IMR-90 (cell line): Measurements from ENCODE around the gene MRGPRD. TPM values are rescaled to one million over a fixed set of nuclear protein-coding genes. Genes with fewer than 3 reads are reported as not detected.

Source experiments
- polyA plus RNA-seq, 3 experiments: library from polyadenylated mRNA; depleted of rRNA; stranded (reverse); fragments of >200 nt; gene quantifications; 2 replicates each; pipeline ENCODE4 v1.2.3, GENCODE V29; 2012; ENCODE audit warnings: low replicate concordance in 1 of 3
- total RNA-seq: library from RNA; depleted of rRNA; stranded (reverse); fragments of >200 nt; gene quantifications from 2 replicates; pipeline ENCODE4 v1.2.3, GENCODE V29; 2012; rRNA removed

MRGPRD gene
- total and polyA plus RNA-seq, 2 of the 4 experiments (the other 2 are of a cell fraction) = not detected

Other genes starting within 250 kb of the MRGPRD start
- gene TESMIN, start 229.5 kb downstream of the MRGPRD start, total RNA-seq = 0.56 and 0.90 TPM in 2 replicates
- gene TESMIN, start 229.5 kb downstream of the MRGPRD start, polyA plus RNA-seq (2012; rRNA removed) = 2.2 and 3.0 TPM in 2 replicates
- gene CPT1A, start 139.1 kb downstream of the MRGPRD start, total RNA-seq = 18.6 and 21.3 TPM in 2 replicates
- gene CPT1A, start 139.1 kb downstream of the MRGPRD start, polyA plus RNA-seq (2012; rRNA removed) = 12.8 and 15.4 TPM in 2 replicates
- 19.2 and 21.7 TPM in 2 replicates for gene MRPL21, start 77.2 kb downstream of the MRGPRD start, total RNA-seq
- gene MRPL21, start 77.2 kb downstream of the MRGPRD start, polyA plus RNA-seq (2012; rRNA removed) = 26.3 and 29.6 TPM in 2 replicates
- 3.9 and 4.5 TPM in 2 replicates for gene IGHMBP2, start 77.1 kb downstream of the MRGPRD start, total RNA-seq
- gene IGHMBP2, start 77.1 kb downstream of the MRGPRD start, polyA plus RNA-seq (2012; rRNA removed) = 11.1 and 11.3 TPM in 2 replicates
- 5.8 and 6.3 TPM in 2 replicates for gene MRGPRF, start 32.3 kb upstream of the MRGPRD start, total RNA-seq
- 27.3 and 28.8 TPM in 2 replicates for gene MRGPRF, start 32.3 kb upstream of the MRGPRD start, polyA plus RNA-seq (2012; rRNA removed)
- gene TPCN2, start 67.9 kb upstream of the MRGPRD start, total RNA-seq = 3.1 and 3.4 TPM in 2 replicates
- gene TPCN2, start 67.9 kb upstream of the MRGPRD start, polyA plus RNA-seq (2012; rRNA removed) = 6.9 and 8.0 TPM in 2 replicates
- under 0.01 and 0.28 TPM in 2 replicates for gene SMIM38, start 174.9 kb upstream of the MRGPRD start, total RNA-seq
- 0.05 and 0.07 TPM in 2 replicates for gene SMIM38, start 174.9 kb upstream of the MRGPRD start, polyA plus RNA-seq (2012; rRNA removed)